ENCODE measurements around the gene RAB6B. TPM values are rescaled to one million over a fixed set of nuclear protein-coding genes. Genes with fewer than 3 reads are reported as not detected.

The RAB6B gene
- total RNA-seq, 1 experiment from 2014 or later: 0.86 TPM

GRCh38 chr3:133821767-133822638 lies 73.7 kb downstream of the RAB6B start:
- Histone ChIP-seq H3K9me3 (ENCODE audit: low read depth, low read length, poor library complexity, severe bottlenecking) (no peaks in the 10 kb centered on the region), H3K27me3 (replicated peaks; ENCODE audit: insufficient read depth, low read depth, low read length, poor library complexity) (no peaks in the 10 kb centered on the region), H3K4me3 (ENCODE audit: low read depth, low read length, poor library complexity, severe bottlenecking) (no peak overlapping the region), H3K27ac (ENCODE audit: low read depth, low read length, poor library complexity, severe bottlenecking) (no peak overlapping the region), H3K36me3 (ENCODE audit: insufficient read depth, low read length, poor library complexity, severe bottlenecking) (peaks cover 31% of the 10 kb centered on the region), H3K4me1 (ENCODE audit: insufficient read depth, low read length, poor library complexity, severe bottlenecking) (no peaks in the 10 kb centered on the region)
- CTCF ChIA-PET: no interaction called here
- no peak for DNase-seq (ENCODE audit: low spot score)
- no TSS peak for BruUV-seq (replicated peaks)
- POLR2A ChIA-PET (ENCODE audit: low non-redundant PET): no interaction called here
- TF ChIP-seq EZH2 (IDR thresholded peaks at IDR 0.05; ENCODE audit: borderline replicate concordance, low read depth, low read length, poor library complexity, severe bottlenecking): no peak
- TF ChIP-seq, protein P1, sequence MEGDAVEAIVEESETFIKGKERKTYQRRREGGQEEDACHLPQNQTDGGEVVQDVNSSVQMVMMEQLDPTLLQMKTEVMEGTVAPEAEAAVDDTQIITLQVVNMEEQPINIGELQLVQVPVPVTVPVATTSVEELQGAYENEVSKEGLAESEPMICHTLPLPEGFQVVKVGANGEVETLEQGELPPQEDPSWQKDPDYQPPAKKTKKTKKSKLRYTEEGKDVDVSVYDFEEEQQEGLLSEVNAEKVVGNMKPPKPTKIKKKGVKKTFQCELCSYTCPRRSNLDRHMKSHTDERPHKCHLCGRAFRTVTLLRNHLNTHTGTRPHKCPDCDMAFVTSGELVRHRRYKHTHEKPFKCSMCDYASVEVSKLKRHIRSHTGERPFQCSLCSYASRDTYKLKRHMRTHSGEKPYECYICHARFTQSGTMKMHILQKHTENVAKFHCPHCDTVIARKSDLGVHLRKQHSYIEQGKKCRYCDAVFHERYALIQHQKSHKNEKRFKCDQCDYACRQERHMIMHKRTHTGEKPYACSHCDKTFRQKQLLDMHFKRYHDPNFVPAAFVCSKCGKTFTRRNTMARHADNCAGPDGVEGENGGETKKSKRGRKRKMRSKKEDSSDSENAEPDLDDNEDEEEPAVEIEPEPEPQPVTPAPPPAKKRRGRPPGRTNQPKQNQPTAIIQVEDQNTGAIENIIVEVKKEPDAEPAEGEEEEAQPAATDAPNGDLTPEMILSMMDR (conservative IDR thresholded peaks at IDR 0.05; ENCODE audit: low read depth, low read length): no peak
- intact Hi-C loops (cut with micrococcal nuclease; ENCODE audit: unreplicated experiment): no loop called here

GRCh38 chr3:133820889-133821675 lies 74.6 kb downstream of the RAB6B start:
- intact Hi-C loops (cut with micrococcal nuclease; ENCODE audit: unreplicated experiment): no loop called here
- ChIA-PET CTCF (no interaction called here), POLR2A (ENCODE audit: low non-redundant PET) (no interaction called here)
- TF ChIP-seq, protein P1 (conservative IDR thresholded peaks at IDR 0.05; ENCODE audit: low read depth, low read length): no peak
- no peak for TF ChIP-seq EZH2 (IDR thresholded peaks at IDR 0.05; ENCODE audit: borderline replicate concordance, low read depth, low read length, poor library complexity, severe bottlenecking)
- H3K27ac ChIP-seq (ENCODE audit: low read depth, low read length, poor library complexity, severe bottlenecking): no peak overlapping the region
- H3K9me3 ChIP-seq (ENCODE audit: low read depth, low read length, poor library complexity, severe bottlenecking): no peaks in the 10 kb centered on the region
- H3K27me3 ChIP-seq (replicated peaks; ENCODE audit: insufficient read depth, low read depth, low read length, poor library complexity): no peaks in the 10 kb centered on the region
- DNase-seq (ENCODE audit: low spot score): no peak
- peaks cover 38% of the 10 kb centered on the region for H3K36me3 ChIP-seq (ENCODE audit: insufficient read depth, low read length, poor library complexity, severe bottlenecking)
- no TSS peak for BruUV-seq (replicated peaks)
- H3K4me3 ChIP-seq (ENCODE audit: low read depth, low read length, poor library complexity, severe bottlenecking): no peak overlapping the region
- H3K4me1 ChIP-seq (ENCODE audit: insufficient read depth, low read length, poor library complexity, severe bottlenecking): no peaks in the 10 kb centered on the region

- no peak overlapping the region for H3K4me3 ChIP-seq (ENCODE audit: low read depth, low read length, poor library complexity, severe bottlenecking)
- BruUV-seq (replicated peaks): no TSS peak
- POLR2A ChIA-PET (ENCODE audit: low non-redundant PET): no interaction called here
- H3K27ac ChIP-seq (ENCODE audit: low read depth, low read length, poor library complexity, severe bottlenecking): no peak overlapping the region
- peaks cover 44% of the 10 kb centered on the region for H3K36me3 ChIP-seq (ENCODE audit: insufficient read depth, low read length, poor library complexity, severe bottlenecking)
- H3K9me3 ChIP-seq (ENCODE audit: low read depth, low read length, poor library complexity, severe bottlenecking): no peaks in the 10 kb centered on the region
- intact Hi-C loops (cut with micrococcal nuclease; ENCODE audit: unreplicated experiment): no loop called here
- TF ChIP-seq, protein P1 (conservative IDR thresholded peaks at IDR 0.05; ENCODE audit: low read depth, low read length): no peak
- TF ChIP-seq EZH2 (IDR thresholded peaks at IDR 0.05; ENCODE audit: borderline replicate concordance, low read depth, low read length, poor library complexity, severe bottlenecking): no peak
- no peaks in the 10 kb centered on the region for H3K27me3 ChIP-seq (replicated peaks; ENCODE audit: insufficient read depth, low read depth, low read length, poor library complexity)
- H3K4me1 ChIP-seq (ENCODE audit: insufficient read depth, low read length, poor library complexity, severe bottlenecking): no peaks in the 10 kb centered on the region
- CTCF ChIA-PET: no interaction called here
- DNase-seq (ENCODE audit: low spot score): no peak
Observed at GRCh38 chr3:133820129-133820528, 75.6 kb downstream of the RAB6B start.
